Measurements from ENCODE around the gene CST11. TPM values are rescaled to one million over a fixed set of nuclear protein-coding genes. Genes with fewer than 3 reads are reported as not detected.

CST11 gene
- total and polyA plus RNA-seq, 2 donors (not counting 3 experiments of a cell fraction or from before 2014, with no cell fraction given): not detected

DNA sequence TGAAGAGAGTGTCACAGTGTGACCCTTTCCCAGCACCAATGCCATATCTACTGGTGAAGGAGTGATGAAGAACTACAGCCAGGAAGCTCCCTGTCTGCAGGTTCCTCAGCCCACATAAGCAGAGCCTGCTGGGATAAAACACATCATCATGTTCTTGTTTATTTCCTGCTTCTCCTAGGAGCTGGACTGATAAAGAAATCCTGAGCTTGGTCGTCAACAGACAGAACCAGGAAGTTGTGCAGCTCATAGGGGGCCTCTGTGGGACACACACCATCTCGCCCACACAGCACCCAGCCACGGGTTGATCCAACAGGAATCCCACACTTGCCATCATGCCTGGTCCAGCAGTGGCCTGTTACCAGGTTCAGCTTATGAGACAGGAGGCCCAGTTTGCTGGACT, 16.0 kb downstream of the CST11 start:
- Histone ChIP-seq H3K36me3 (ENCODE audit: control insufficient read depth in 2 of 2, extremely low read depth in 1 of 2, insufficient read depth in 2 of 2, low read length in 2 of 2) (no peaks in the 10 kb centered on the region), H3K27ac (ENCODE audit: insufficient read depth, low read depth, low read length) (no peak overlapping the region), H3K4me3 (replicated peaks in 1 of 3; ENCODE audit: insufficient read depth in 1 of 3, low read depth in 1 of 3, low read length in 3 of 3) (no peak overlapping the region), H3K9ac (replicated peaks; ENCODE audit: extremely low read depth, insufficient read depth, low read length) (no peak overlapping the region), H3K4me1 (ENCODE audit: control insufficient read depth, extremely low read depth, insufficient read depth, low read length) (no peaks in the 10 kb centered on the region), H3K9me1 (replicated peaks; ENCODE audit: control insufficient read depth, extremely low read depth, insufficient read depth, low read length) (no peaks in the 10 kb centered on the region), H3K27me3 (ENCODE audit: control insufficient read depth in 2 of 2, insufficient read depth in 2 of 2, low read length in 2 of 2) (peaks cover 0 to 6% of the 10 kb centered on the region in 2 experiments), H2AFZ (ENCODE audit: low read depth, low read length) (peak overlapping the region; percentile 19), H3K4me2 (ENCODE audit: insufficient read depth, low read length) (no peak overlapping the region), H3K9me3 (replicated peaks; ENCODE audit: control insufficient read depth, insufficient read depth, low read length) (no peaks in the 10 kb centered on the region), H3K79me2 (ENCODE audit: control insufficient read depth, insufficient read depth, low read length) (no peaks in the 10 kb centered on the region), H4K20me1 (replicated peaks; ENCODE audit: control insufficient read depth, extremely low read depth, insufficient read depth, low read length) (no peaks in the 10 kb centered on the region)
- no TSS peak for BruUV-seq (replicated peaks)
- ChIA-PET POLR2A (no interaction called here), CTCF (interaction anchor here (1.1 to 2.6 kb wide), 5 partner anchors 10 to 87 kb away, joined by 3 to 10 read pairs (median 6); partner anchors contain the start of gene NAPB)
- intact Hi-C loops (cut with micrococcal nuclease) (no loop called here), dilution Hi-C loops (cut with MboI; ENCODE audit: extremely low pct_ligation_motif_present, low sequenced_read_pairs) (no loop called here)
- FAIRE-seq: no peak
- TF ChIP-seq POLR2A (IDR thresholded peaks at IDR 0.05; ENCODE audit: low read depth, low read length) (no peak), FOS (IDR thresholded peaks at IDR 0.05; ENCODE audit: borderline replicate concordance, insufficient read depth, low read length) (no peak), MYC (IDR thresholded peaks at IDR 0.05; ENCODE audit: low read depth, low read length) (no peak)
- peak; percentile 20 for DNase-seq (ENCODE audit: low read depth, low spot score)

DNA sequence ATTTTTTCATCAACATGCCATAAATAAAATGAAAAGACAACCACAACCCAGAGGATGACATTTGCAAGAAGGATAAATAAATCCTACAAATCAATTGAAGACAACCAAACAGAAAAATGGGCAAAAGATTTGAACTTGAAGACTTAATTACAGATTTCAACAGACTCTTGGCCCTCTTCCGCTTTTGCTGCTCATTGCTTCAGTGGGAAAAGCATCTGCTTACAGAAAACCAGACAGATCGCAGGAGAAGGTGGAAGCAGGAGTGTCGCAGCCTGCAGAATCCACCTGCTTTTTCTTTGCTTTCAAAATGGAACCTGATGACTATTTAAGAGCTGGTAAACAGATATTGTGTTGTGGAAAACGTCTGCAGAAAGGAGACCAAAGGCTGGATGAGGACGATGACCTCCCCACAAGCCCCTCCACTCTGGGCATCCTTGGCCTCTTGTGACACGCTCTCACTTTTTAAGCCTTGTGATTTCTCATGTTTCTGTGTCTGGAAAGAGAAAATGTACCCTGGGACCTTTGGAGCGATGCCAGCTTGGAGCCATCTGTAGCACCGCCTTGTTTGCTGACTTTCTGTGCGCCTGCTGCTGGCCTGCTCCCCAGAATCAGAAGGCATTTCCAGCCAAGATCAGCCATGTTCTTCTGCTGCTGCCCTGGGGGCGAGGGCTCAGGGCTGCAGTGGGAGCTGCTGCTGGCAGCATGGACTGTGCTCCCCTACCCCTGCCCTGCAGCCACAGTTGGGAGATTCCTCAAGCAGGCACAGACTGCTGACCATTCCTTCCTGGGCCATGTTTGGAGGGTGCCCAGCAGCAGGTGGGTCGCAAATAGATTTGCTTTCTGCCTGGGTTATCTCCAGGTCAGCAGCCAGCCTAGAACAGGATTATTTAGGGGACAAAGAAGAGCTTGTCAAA, 16.8 kb downstream of the CST11 start:
- FAIRE-seq (no peak), DNase-seq (ENCODE audit: low read depth, low spot score) (no peak)
- ChIA-PET POLR2A (no interaction called here), CTCF (interaction anchor here (1.5 to 2.6 kb wide), 4 partner anchors 11 to 86 kb away, joined by 5 to 10 read pairs (median 6); partner anchors contain the start of gene NAPB)
- Histone ChIP-seq H3K27ac (ENCODE audit: insufficient read depth, low read depth, low read length) (no peak overlapping the region), H3K4me3 (replicated peaks in 1 of 3; ENCODE audit: insufficient read depth in 1 of 3, low read depth in 1 of 3, low read length in 3 of 3) (no peak overlapping the region), H3K36me3 (ENCODE audit: control insufficient read depth in 2 of 2, extremely low read depth in 1 of 2, insufficient read depth in 2 of 2, low read length in 2 of 2) (no peaks in the 10 kb centered on the region), H3K4me2 (ENCODE audit: insufficient read depth, low read length) (no peak overlapping the region), H3K4me1 (ENCODE audit: control insufficient read depth, extremely low read depth, insufficient read depth, low read length) (no peaks in the 10 kb centered on the region), H3K27me3 (ENCODE audit: control insufficient read depth in 2 of 2, insufficient read depth in 2 of 2, low read length in 2 of 2) (peaks cover 0 to 6% of the 10 kb centered on the region in 2 experiments), H4K20me1 (replicated peaks; ENCODE audit: control insufficient read depth, extremely low read depth, insufficient read depth, low read length) (no peaks in the 10 kb centered on the region), H3K9me1 (replicated peaks; ENCODE audit: control insufficient read depth, extremely low read depth, insufficient read depth, low read length) (no peaks in the 10 kb centered on the region), H2AFZ (ENCODE audit: low read depth, low read length) (no peak overlapping the region), H3K79me2 (ENCODE audit: control insufficient read depth, insufficient read depth, low read length) (no peaks in the 10 kb centered on the region), H3K9me3 (replicated peaks; ENCODE audit: control insufficient read depth, insufficient read depth, low read length) (no peaks in the 10 kb centered on the region), H3K9ac (replicated peaks; ENCODE audit: extremely low read depth, insufficient read depth, low read length) (no peak overlapping the region)
- intact Hi-C loops (cut with micrococcal nuclease): no loop called here
- BruUV-seq (replicated peaks): no TSS peak
- TF ChIP-seq POLR2AphosphoS5 (IDR thresholded peaks at IDR 0.05; ENCODE audit: insufficient read depth, low read depth, low read length) (no peak), POLR2A (IDR thresholded peaks at IDR 0.05; ENCODE audit: low read depth, low read length) (no peak), GATA2 (IDR thresholded peaks at IDR 0.05; ENCODE audit: insufficient read depth, insufficient read length, low read depth, low read length) (no peak), JUN (IDR thresholded peaks at IDR 0.05; ENCODE audit: borderline replicate concordance, insufficient read depth, insufficient read length, low read depth) (no peak), EZH2 (IDR thresholded peaks at IDR 0.05; ENCODE audit: borderline replicate concordance, low read depth, low read length, severe bottlenecking) (no peak), FOS (IDR thresholded peaks at IDR 0.05; ENCODE audit: borderline replicate concordance, insufficient read depth, low read length) (no peak), MYC (IDR thresholded peaks at IDR 0.05; ENCODE audit: low read depth, low read length) (no peak)
- TF ChIP-seq, protein P1, sequence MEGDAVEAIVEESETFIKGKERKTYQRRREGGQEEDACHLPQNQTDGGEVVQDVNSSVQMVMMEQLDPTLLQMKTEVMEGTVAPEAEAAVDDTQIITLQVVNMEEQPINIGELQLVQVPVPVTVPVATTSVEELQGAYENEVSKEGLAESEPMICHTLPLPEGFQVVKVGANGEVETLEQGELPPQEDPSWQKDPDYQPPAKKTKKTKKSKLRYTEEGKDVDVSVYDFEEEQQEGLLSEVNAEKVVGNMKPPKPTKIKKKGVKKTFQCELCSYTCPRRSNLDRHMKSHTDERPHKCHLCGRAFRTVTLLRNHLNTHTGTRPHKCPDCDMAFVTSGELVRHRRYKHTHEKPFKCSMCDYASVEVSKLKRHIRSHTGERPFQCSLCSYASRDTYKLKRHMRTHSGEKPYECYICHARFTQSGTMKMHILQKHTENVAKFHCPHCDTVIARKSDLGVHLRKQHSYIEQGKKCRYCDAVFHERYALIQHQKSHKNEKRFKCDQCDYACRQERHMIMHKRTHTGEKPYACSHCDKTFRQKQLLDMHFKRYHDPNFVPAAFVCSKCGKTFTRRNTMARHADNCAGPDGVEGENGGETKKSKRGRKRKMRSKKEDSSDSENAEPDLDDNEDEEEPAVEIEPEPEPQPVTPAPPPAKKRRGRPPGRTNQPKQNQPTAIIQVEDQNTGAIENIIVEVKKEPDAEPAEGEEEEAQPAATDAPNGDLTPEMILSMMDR (IDR thresholded peaks at IDR 0.05; ENCODE audit: extremely low read depth in 1 of 2, insufficient read depth in 1 of 2, low read depth in 1 of 2, low read length in 2 of 2): no peak
- TF ChIP-seq, protein P2, sequence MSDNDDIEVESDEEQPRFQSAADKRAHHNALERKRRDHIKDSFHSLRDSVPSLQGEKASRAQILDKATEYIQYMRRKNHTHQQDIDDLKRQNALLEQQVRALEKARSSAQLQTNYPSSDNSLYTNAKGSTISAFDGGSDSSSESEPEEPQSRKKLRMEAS (IDR thresholded peaks at IDR 0.05; ENCODE audit: insufficient read depth, insufficient read length): no peak
- dilution Hi-C loops (cut with MboI; ENCODE audit: extremely low pct_ligation_motif_present, low sequenced_read_pairs): no loop called here
